GM12872 (cell line): ENCODE results near the gene RBM38.

ENCODE experiments used
- CTCF ChIP-seq: IDR thresholded peaks from 3 replicates; pipeline ENCODE4 v1.5.1; 2011; ENCODE audit warnings: low read depth, mild to moderate bottlenecking, low read length, moderate library complexity; ENCODE audit not compliant: insufficient read depth

The RBM38 gene

GRCh38 chr20:57425150-57426013, 34.2 kb downstream of the RBM38 start:
- TF ChIP-seq CTCF, result no peak

- no peak for TF ChIP-seq CTCF
Observed at GRCh38 chr20:57426271-57426689, 35.1 kb downstream of the RBM38 start.

- no peak for TF ChIP-seq CTCF
Observed at GRCh38 chr20:57426831-57427230, 35.6 kb downstream of the RBM38 start.

GRCh38 chr20:57428324-57429158, 37.3 kb downstream of the RBM38 start:
- TF ChIP-seq CTCF, result no peak

DNA sequence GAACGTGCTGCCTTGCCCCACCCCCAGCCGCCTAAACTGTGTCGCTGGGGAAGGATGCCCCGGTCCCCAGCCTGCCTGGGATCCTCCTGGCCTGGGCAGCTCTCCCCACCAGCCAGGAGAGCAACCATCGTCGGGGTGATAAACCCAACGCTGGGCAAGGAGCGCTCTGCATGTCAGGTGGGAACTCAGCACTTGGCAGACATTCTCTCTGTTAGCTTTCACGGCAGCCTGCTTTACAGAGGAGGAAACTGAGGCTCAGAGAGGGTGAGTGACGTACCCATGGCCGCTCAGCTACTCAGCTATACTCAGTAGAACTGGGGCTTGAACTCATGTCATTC, 37.9 kb downstream of the RBM38 start:
- no peak for TF ChIP-seq CTCF

DNA sequence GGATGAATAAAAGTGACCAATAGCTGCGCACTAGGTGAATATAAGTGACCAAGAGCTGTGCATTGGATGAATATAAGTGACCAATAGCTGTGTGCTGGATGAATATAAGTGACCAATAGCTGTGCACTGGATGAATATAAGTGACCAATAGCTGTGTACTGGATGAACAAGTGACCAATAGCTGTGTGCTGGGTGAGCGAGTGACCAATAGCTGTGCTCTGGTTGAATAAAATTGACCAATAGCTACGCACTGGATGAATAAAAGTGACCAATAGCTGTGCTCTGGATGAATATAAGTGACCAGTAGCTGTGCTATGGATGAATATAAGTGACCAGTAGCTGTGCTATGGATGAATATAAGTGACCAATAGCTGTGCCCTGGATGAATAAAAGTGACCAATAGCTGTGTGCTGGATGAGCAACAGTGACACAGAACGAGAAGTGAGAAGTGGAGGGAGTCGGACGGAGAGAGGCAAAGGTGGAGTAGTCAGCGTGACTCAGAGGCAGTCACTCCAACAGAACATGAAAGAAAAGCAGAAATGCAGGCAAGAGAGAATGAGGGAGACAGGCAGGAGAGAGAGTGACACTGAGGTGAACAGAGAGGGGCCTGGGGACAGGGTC, 38.5 kb downstream of the RBM38 start:
- TF ChIP-seq CTCF, result no peak

DNA sequence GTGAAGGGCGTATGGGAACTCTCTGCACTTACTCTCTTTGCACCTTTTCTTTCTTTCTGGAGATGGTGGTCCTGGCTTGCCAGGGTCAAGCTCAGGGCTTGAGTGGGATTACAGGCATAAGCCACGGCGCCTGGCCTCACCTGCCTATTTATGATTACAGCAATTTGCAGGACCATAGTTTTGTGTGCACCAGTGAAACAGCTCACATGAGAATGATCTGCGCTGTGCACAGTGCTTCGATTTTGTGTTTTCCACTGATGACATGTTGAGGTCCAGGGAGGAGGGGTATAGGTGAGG, 40.3 kb downstream of the RBM38 start:
- no peak for TF ChIP-seq CTCF
